Urothelium cell line (cell line): ENCODE data around the gene FAM90A1.
A peak's percentile ranks its signal among the peaks of the same experiment; 100 is the strongest.
"Not testable (repeated sequence)": the region's sequence is repeated elsewhere in the genome, so short reads cannot be mapped to it uniquely, and the experiment has no call there.

ENCODE experiments used
- DNase-seq: peaks from one replicate; pipeline ENCODE4 v3.0.0; 2011; ENCODE audit warnings: low spot score, mixed read lengths
- FAIRE-seq: peaks from 2 replicates; lab custom pipeline; 2011; peaks lifted over from hg19 to GRCh38; lab: Jason Lieb, UNC

The FAM90A1 gene

GRCh38 chr12:8179989-8180585 is 47.3 kb downstream of the FAM90A1 start:
- peak; percentile 73 for DNase-seq
- not testable (repeated sequence) for FAIRE-seq

GRCh38 chr12:8172911-8173310 is 54.5 kb downstream of the FAM90A1 start:
- DNase-seq, FAIRE-seq: not testable (repeated sequence)
